HG03575 (cell line): Measurements from ENCODE around the gene MAP4.

Experiments used
- ATAC-seq: cut with Tn5 transposase; IDR thresholded peaks from one replicate; pipeline ENCODE4 v1.9.1; 2021; ENCODE audit not compliant: unreplicated experiment, insufficient number of reproducible peaks, low FRiP score; ENCODE audit errors: extremely low read depth

Gene MAP4

GRCh38 chr3:47813551-47814177, 202.6 kb downstream of the MAP4 start:
- ATAC-seq: no peak

- ATAC-seq: no peak
These were observed 211.6 kb downstream of the MAP4 start for GRCh38 chr3:47804577-47804976.

- no peak for ATAC-seq
These were observed 212.7 kb downstream of the MAP4 start for GRCh38 chr3:47803480-47804025.

- ATAC-seq: no peak
These were observed 213.3 kb downstream of the MAP4 start, which contains the start of gene DHX30 for GRCh38 chr3:47802734-47803479. Gene DHX30, plus strand, starts transcription at chr3:47803138. Its CDS starts 7,546 bp downstream, at chr3:47810684.
